ENCODE results near the gene PPP1R14C.

The PPP1R14C gene

DNA sequence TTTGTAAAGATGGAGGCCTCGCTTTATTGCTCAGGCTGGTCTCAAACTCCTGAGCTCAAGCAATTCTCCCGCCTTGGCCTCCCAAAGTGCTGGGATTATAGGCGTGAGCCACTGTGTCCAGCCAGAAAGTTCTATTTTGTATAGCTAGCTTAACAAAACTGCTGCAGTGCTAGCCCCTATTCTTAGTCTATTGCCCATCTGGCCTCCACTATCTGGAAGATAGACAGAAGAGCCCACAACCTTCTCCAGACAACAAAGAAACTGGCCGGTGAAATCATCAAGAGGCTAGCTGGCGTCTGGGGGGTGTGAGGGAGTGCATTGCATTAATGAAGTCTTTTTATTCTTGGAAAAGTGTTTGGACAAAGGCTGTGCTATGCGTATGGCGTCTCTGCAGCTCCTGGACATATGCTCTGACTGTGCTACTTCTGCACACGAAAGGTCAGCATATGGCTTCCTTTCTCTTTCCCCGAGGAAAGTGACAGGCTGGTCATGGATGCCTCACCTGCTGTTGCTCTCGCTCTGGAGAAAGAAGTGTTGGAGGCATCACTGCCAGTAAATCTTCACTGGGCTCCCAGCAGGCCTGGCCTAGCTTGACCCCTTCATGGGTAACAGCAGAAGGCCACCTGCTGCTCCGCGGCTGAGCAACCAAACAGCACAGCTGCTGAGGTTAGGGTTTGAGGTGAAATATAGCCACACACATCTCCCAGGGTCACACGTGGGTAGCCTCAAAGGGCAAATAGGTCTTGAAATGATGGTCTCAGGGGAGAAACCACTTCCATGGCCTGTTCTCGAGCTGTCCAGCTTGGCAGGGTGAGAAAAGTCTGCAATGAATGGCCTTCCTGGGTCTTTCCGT lies 130.8 kb downstream of the PPP1R14C start:
- Histone ChIP-seq H3K27ac (ENCODE audit: low read length) (no peak overlapping the region), H3K4me2 (ENCODE audit: low read length) (no peak overlapping the region), H3K36me3 (replicated peaks; ENCODE audit: low read depth, low read length) (no peaks in the 10 kb centered on the region), H3K4me1 (ENCODE audit: low read length) (no peaks in the 10 kb centered on the region), H3K9ac (ENCODE audit: low read length) (no peak overlapping the region), H3K79me2 (ENCODE audit: low read length) (no peaks in the 10 kb centered on the region), H3K4me3 (ENCODE audit: low read length) (no peak overlapping the region), H4K20me1 (ENCODE audit: insufficient read depth, low read length) (no peaks in the 10 kb centered on the region), H3K9me3 (ENCODE audit: insufficient read depth, low read length) (no peaks in the 10 kb centered on the region), H2AFZ (ENCODE audit: low read depth, low read length) (no peak overlapping the region), H3K27me3 (ENCODE audit: low read depth, low read length) (no peaks in the 10 kb centered on the region)
- TF ChIP-seq, protein P1, sequence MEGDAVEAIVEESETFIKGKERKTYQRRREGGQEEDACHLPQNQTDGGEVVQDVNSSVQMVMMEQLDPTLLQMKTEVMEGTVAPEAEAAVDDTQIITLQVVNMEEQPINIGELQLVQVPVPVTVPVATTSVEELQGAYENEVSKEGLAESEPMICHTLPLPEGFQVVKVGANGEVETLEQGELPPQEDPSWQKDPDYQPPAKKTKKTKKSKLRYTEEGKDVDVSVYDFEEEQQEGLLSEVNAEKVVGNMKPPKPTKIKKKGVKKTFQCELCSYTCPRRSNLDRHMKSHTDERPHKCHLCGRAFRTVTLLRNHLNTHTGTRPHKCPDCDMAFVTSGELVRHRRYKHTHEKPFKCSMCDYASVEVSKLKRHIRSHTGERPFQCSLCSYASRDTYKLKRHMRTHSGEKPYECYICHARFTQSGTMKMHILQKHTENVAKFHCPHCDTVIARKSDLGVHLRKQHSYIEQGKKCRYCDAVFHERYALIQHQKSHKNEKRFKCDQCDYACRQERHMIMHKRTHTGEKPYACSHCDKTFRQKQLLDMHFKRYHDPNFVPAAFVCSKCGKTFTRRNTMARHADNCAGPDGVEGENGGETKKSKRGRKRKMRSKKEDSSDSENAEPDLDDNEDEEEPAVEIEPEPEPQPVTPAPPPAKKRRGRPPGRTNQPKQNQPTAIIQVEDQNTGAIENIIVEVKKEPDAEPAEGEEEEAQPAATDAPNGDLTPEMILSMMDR (IDR thresholded peaks at IDR 0.05; ENCODE audit: low read depth, low read length) = no peak
- TF ChIP-seq EZH2phosphoT487 (IDR thresholded peaks at IDR 0.05; ENCODE audit: low read depth) = no peak

DNA sequence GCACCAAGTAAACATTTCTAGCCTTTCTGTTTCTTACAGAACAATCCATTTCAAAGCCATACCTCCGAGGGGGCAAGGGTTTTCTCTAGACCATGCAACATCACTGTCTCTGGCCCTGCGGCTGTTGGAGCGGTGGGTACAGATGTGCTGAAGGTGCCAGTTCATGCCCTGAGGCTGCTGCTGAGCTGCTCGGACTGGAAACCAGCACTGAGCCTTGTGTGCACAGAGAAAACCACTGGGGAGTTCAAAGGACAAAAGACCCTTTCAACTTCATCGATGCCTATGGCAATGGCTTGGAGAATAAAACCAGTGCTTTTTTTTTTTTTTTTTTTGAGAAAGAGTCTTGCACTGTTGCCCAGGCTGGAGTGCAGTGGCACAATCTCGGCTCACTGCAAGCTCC lies 132.6 kb downstream of the PPP1R14C start:
- no peaks in the 10 kb centered on the region for H3K79me2 ChIP-seq (ENCODE audit: low read length)
- H3K9ac ChIP-seq (ENCODE audit: low read length) = no peak overlapping the region
- no peak overlapping the region for H3K4me3 ChIP-seq (ENCODE audit: low read length)
- H3K4me1 ChIP-seq (ENCODE audit: low read length) = peaks cover 8% of the 10 kb centered on the region
- H3K27ac ChIP-seq (ENCODE audit: low read length) = no peak overlapping the region
- H4K20me1 ChIP-seq (ENCODE audit: insufficient read depth, low read length) = no peaks in the 10 kb centered on the region
- no peaks in the 10 kb centered on the region for H3K27me3 ChIP-seq (ENCODE audit: low read depth, low read length)
- H3K4me2 ChIP-seq (ENCODE audit: low read length) = no peak overlapping the region
- no peak overlapping the region for H2AFZ ChIP-seq (ENCODE audit: low read depth, low read length)
- TF ChIP-seq EZH2phosphoT487 (IDR thresholded peaks at IDR 0.05; ENCODE audit: low read depth) = no peak
- TF ChIP-seq, protein P1 (IDR thresholded peaks at IDR 0.05; ENCODE audit: low read depth, low read length) = no peak
- no peaks in the 10 kb centered on the region for H3K9me3 ChIP-seq (ENCODE audit: insufficient read depth, low read length)
- no peaks in the 10 kb centered on the region for H3K36me3 ChIP-seq (replicated peaks; ENCODE audit: low read depth, low read length)

DNA sequence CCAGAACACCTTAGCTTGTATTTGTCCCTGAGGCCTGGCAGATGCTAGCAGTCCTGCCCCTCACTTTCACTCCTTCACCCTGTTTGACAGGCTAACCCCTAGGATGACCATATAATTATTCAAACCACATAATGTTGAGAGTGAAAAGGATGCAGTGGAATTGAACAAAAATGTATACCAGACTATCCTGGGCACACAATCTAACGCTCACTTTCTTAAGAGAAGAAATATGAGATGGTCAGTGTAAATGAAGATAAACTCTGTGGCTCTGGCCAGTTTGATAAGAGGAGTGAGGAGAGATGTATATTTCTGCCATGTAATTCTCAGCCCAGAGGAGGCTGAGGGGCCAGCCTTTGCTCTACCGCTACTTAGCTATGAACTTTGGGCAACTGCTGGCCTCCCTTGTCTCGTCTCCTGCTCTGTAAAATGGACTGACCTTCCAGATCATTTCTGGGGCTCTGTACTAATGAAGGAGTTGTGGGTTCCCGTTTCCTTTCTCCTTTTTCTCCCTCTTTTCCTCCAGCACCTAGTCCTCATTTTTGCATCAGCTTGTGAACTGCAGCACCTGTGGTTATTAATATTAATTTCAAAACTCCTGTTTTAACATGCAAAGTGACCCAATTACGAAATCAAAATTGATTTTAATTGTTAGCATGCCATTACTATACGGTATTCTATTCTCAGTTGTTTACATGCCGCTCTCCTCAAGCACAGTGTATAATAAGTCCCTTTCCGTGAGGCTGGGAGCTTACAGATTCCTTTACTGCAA lies 133.5 kb downstream of the PPP1R14C start:
- H4K20me1 ChIP-seq (ENCODE audit: insufficient read depth, low read length) = no peaks in the 10 kb centered on the region
- peaks cover 8% of the 10 kb centered on the region for H3K4me1 ChIP-seq (ENCODE audit: low read length)
- no peaks in the 10 kb centered on the region for H3K79me2 ChIP-seq (ENCODE audit: low read length)
- no peaks in the 10 kb centered on the region for H3K9me3 ChIP-seq (ENCODE audit: insufficient read depth, low read length)
- no peak overlapping the region for H3K4me2 ChIP-seq (ENCODE audit: low read length)
- no peak overlapping the region for H2AFZ ChIP-seq (ENCODE audit: low read depth, low read length)
- no peak overlapping the region for H3K27ac ChIP-seq (ENCODE audit: low read length)
- no peaks in the 10 kb centered on the region for H3K36me3 ChIP-seq (replicated peaks; ENCODE audit: low read depth, low read length)
- TF ChIP-seq, protein P1 (IDR thresholded peaks at IDR 0.05; ENCODE audit: low read depth, low read length) = no peak
- no peak for TF ChIP-seq EZH2phosphoT487 (IDR thresholded peaks at IDR 0.05; ENCODE audit: low read depth)
- H3K4me3 ChIP-seq (ENCODE audit: low read length) = no peak overlapping the region
- H3K27me3 ChIP-seq (ENCODE audit: low read depth, low read length) = no peaks in the 10 kb centered on the region
- no peak overlapping the region for H3K9ac ChIP-seq (ENCODE audit: low read length)

Measured in OCI-LY3 (cell line).